Thyroid gland (tissue), 4 donors: ENCODE measurements around the gene LRCOL1. TPM values are rescaled to one million over a fixed set of nuclear protein-coding genes. Genes with fewer than 3 reads are reported as not detected.

ENCODE experiments used
- DNase-seq, 2 donors: peaks; one replicate each; pipeline ENCODE4 v3.0.0-alpha.2; 2019
- H3K27ac ChIP-seq, 3 donors: fragments of 200-600 bp; sonication (generic); 1 replicate in 2 of 3; 2 replicates in 1 of 3; pipeline ENCODE4 v1.5.1; 2016 to 2019; ENCODE audit warnings: mild to moderate bottlenecking in 1 of 3, moderate library complexity in 1 of 3
- H3K27me3 ChIP-seq: fragments of 200-600 bp; sonication (generic); one replicate; pipeline ENCODE4 v1.5.1; 2019
- H3K36me3 ChIP-seq, 2 donors: fragments of 200-600 bp; sonication (generic); one replicate each; pipeline ENCODE4 v1.5.1; 2016 to 2019
- H3K4me1 ChIP-seq, 2 donors: fragments of 200-600 bp; sonication (generic); one replicate each; pipeline ENCODE4 v1.5.1; 2017 to 2019
- H3K4me3 ChIP-seq, 3 donors: fragments of 200-600 bp; sonication (generic); replicated peaks in 1 of 3; 1 replicate in 2 of 3; 2 replicates in 1 of 3; pipeline ENCODE4 v1.5.1; 2016; ENCODE audit warnings: mild to moderate bottlenecking in 1 of 3
- H3K9me3 ChIP-seq: fragments of 200-600 bp; sonication (generic); one replicate; pipeline ENCODE4 v1.5.1; 2017
- CTCF ChIP-seq, 6 experiments: fragments of 200-600 bp in 3 of 6; fragments of 450-650 bp in 3 of 6; sonication (generic) in 3 of 6; IDR thresholded peaks; one replicate each; pipeline ENCODE4 v1.5.1; 2016 to 2019; ENCODE audit warnings: antibody characterized with exemption in 6 of 6, mild to moderate bottlenecking in 2 of 6, inconsistent platforms in 1 of 6, moderate library complexity in 1 of 6
- POLR2A ChIP-seq, 2 donors: fragments of 450-650 bp; IDR thresholded peaks; one replicate each; pipeline ENCODE4 v1.6.1; 2017; ENCODE audit warnings: antibody characterized with exemption in 2 of 2, mild to moderate bottlenecking in 2 of 2, moderate library complexity in 1 of 2
- WGBS, 2 donors: methylation state at CpG; one replicate each; pipeline ENCODE4 v1.1.5; 2017; 5-methylcytosine and 5-hydroxymethylcytosine counted together
- intact Hi-C: fragments of 100-400 bp; cut with DNase I; formaldehyde crosslinking; loops from one replicate; pipeline ENCODE4 v1.15.1; 2023
- total RNA-seq, 4 donors: library from RNA; depleted of rRNA; stranded (reverse); fragments of >200 nt; gene quantifications; one replicate each; pipeline ENCODE4 v1.2.3, GENCODE V29; 2016

Gene LRCOL1
- total RNA-seq, 4 donors from 2014 or later: 0.89 to 3.2 (median 3.2) TPM; not detected in 1

GRCh38 chr12:132624910-132625630 lies 14.7 kb upstream of the LRCOL1 start:
- Histone ChIP-seq H3K36me3 (peaks cover 0 to 4% of the 10 kb centered on the region in 2 donors), H3K27ac (no peak overlapping the region), H3K4me3 (no peak overlapping the region), H3K4me1 (no peaks in the 10 kb centered on the region), H3K27me3 (no peaks in the 10 kb centered on the region), H3K9me3 (no peaks in the 10 kb centered on the region)
- no peak for TF ChIP-seq CTCF (IDR thresholded peaks at IDR 0.05)
- no peak for TF ChIP-seq POLR2A (IDR thresholded peaks at IDR 0.05)
- intact Hi-C loops: no loop called here
- WGBS, 2 donors: 93 to 94% methylated on average over 21 to 29 of the region's 32 CpGs
- no peak for DNase-seq

GRCh38 chr12:132624186-132624855 lies 13.9 kb upstream of the LRCOL1 start:
- Histone ChIP-seq H3K27me3 (peaks cover 6% of the 10 kb centered on the region), H3K4me1 (no peaks in the 10 kb centered on the region), H3K36me3 (peaks cover 0 to 4% of the 10 kb centered on the region in 2 donors), H3K9me3 (no peaks in the 10 kb centered on the region), H3K4me3 (no peak overlapping the region), H3K27ac (no peak overlapping the region)
- 95 to 97% methylated on average over 16 to 18 of the region's 22 CpGs for WGBS, 2 donors
- intact Hi-C loops: no loop called here
- DNase-seq: no peak
- TF ChIP-seq POLR2A (IDR thresholded peaks at IDR 0.05): no peak
- TF ChIP-seq CTCF (IDR thresholded peaks at IDR 0.05): no peak

GRCh38 chr12:132623072-132623869 lies 12.9 kb upstream of the LRCOL1 start:
- H3K4me3 ChIP-seq: no peak overlapping the region
- 81% methylated on average over 20 to 25 of the region's 25 CpGs for WGBS, 2 donors

GRCh38 chr12:132622437-132623071 lies 12.2 kb upstream of the LRCOL1 start:
- DNase-seq: no peak
- no peak overlapping the region for H3K4me3 ChIP-seq
- no peak overlapping the region for H3K27ac ChIP-seq
- WGBS, 2 donors: 58 to 59% methylated on average over 8 of the region's 11 CpGs
- H3K27me3 ChIP-seq: peaks cover 12% of the 10 kb centered on the region
- TF ChIP-seq CTCF (IDR thresholded peaks at IDR 0.05) (no peak), POLR2A (IDR thresholded peaks at IDR 0.05) (no peak)
- H3K9me3 ChIP-seq: no peaks in the 10 kb centered on the region
- intact Hi-C loops: no loop called here
- peaks cover 4 to 5% of the 10 kb centered on the region in 2 donors for H3K4me1 ChIP-seq
- H3K36me3 ChIP-seq: peaks cover 0 to 4% of the 10 kb centered on the region in 2 donors

More at GRCh38 chr12:132623072-132623869, 12.9 kb upstream of the LRCOL1 start:
- peaks cover 8% of the 10 kb centered on the region for H3K27me3 ChIP-seq
- peaks cover 0 to 4% of the 10 kb centered on the region in 2 donors for H3K36me3 ChIP-seq
- peaks cover under 1 to 2% of the 10 kb centered on the region in 2 donors for H3K4me1 ChIP-seq
- no peak for TF ChIP-seq CTCF (IDR thresholded peaks at IDR 0.05)
- no peak for TF ChIP-seq POLR2A (IDR thresholded peaks at IDR 0.05)
- no peaks in the 10 kb centered on the region for H3K9me3 ChIP-seq
- intact Hi-C loops: no loop called here
- DNase-seq: no peak
- no peak overlapping the region for H3K27ac ChIP-seq
